ENCODE results near the gene PIANP.
A peak's percentile ranks its signal among the peaks of the same experiment; 100 is the strongest.

PIANP gene

GRCh38 chr12:6676962-6677361 lies 23.7 kb downstream of the PIANP start:
- no peak for TF ChIP-seq POLR2AphosphoS5 (IDR thresholded peaks at IDR 0.05; ENCODE audit: low read depth)
- TF ChIP-seq REST (IDR thresholded peaks at IDR 0.05; ENCODE audit: insufficient replicate concordance, low read depth): no peak
- no peak for TF ChIP-seq SPI1 (IDR thresholded peaks at IDR 0.05; ENCODE audit: borderline replicate concordance, low read depth)
- Histone ChIP-seq H3K27ac (replicated peaks) (no peak overlapping the region), H3K27me3 (ENCODE audit: insufficient read depth, poor library complexity, severe bottlenecking) (no peaks in the 10 kb centered on the region), H3K4me3 (replicated peaks; ENCODE audit: insufficient read depth, low read length) (no peak overlapping the region)
- no peak for DNase-seq (ENCODE audit: low read depth in 1 of 2, low spot score in 1 of 2)

GRCh38 chr12:6672143-6672542 lies 28.5 kb downstream of the PIANP start:
- Histone ChIP-seq H3K27ac (replicated peaks) (no peak overlapping the region), H3K27me3 (ENCODE audit: insufficient read depth, poor library complexity, severe bottlenecking) (no peaks in the 10 kb centered on the region), H3K4me3 (replicated peaks; ENCODE audit: insufficient read depth, low read length) (no peak overlapping the region)
- TF ChIP-seq CTCF (IDR thresholded peaks at IDR 0.05; ENCODE audit: insufficient read depth, low read length) (no peak), REST (IDR thresholded peaks at IDR 0.05; ENCODE audit: insufficient replicate concordance, low read depth) (no peak), POLR2AphosphoS5 (IDR thresholded peaks at IDR 0.05; ENCODE audit: low read depth) (no peak), SPI1 (IDR thresholded peaks at IDR 0.05; ENCODE audit: borderline replicate concordance, low read depth) (no peak), GABPA (IDR thresholded peaks at IDR 0.05; ENCODE audit: low read depth) (no peak)
- DNase-seq (ENCODE audit: low read depth in 1 of 2, low spot score in 1 of 2): no peak

GRCh38 chr12:6667559-6668210 lies 32.9 kb downstream of the PIANP start:
- TF ChIP-seq SPI1 (IDR thresholded peaks at IDR 0.05; ENCODE audit: borderline replicate concordance, low read depth): no peak
- TF ChIP-seq CTCF (IDR thresholded peaks at IDR 0.05; ENCODE audit: insufficient read depth, low read length): no peak
- no peak for TF ChIP-seq POLR2AphosphoS5 (IDR thresholded peaks at IDR 0.05; ENCODE audit: low read depth)
- TF ChIP-seq REST (IDR thresholded peaks at IDR 0.05; ENCODE audit: insufficient replicate concordance, low read depth): no peak
- no peak for TF ChIP-seq GABPA (IDR thresholded peaks at IDR 0.05; ENCODE audit: low read depth)
- DNase-seq (ENCODE audit: low read depth in 1 of 2, low spot score in 1 of 2): peak in 1 of 2 experiments; percentile 47
- H3K27ac ChIP-seq (replicated peaks): peak overlapping the region; percentile 9; the same call in 1 of the 2 replicates
- H3K4me3 ChIP-seq (replicated peaks; ENCODE audit: insufficient read depth, low read length): no peak overlapping the region
- H3K27me3 ChIP-seq (ENCODE audit: insufficient read depth, poor library complexity, severe bottlenecking): no peaks in the 10 kb centered on the region
